A673 (cell line): Measurements from ENCODE around the gene CAST. TPM values are rescaled to one million over a fixed set of nuclear protein-coding genes. Genes with fewer than 3 reads are reported as not detected.

Experiments
- BruUV-seq: library from RNA; stranded (reverse); fragments of 400-500 nt; replicated peaks from 2 replicates; lab custom pipeline; 2021; lab: Mats Ljungman, UMichigan
- CTCF ChIA-PET: fragments of 300-600 bp; sonication (Branson Sonifier 250); formaldehyde crosslinking; loops from one replicate; lab custom pipeline; 2022; ENCODE audit warnings: antibody characterized with exemption; lab: Charles Lee
- POLR2A ChIA-PET: fragments of 300-600 bp; sonication (Branson Sonifier 250); formaldehyde crosslinking; loops from one replicate; lab custom pipeline; 2022; ENCODE audit warnings: antibody characterized with exemption; ENCODE audit not compliant: low non-redundant PET; lab: Charles Lee
- DNase-seq: peaks from one replicate; pipeline ENCODE4 v3.0.0-alpha.2; 2015; ENCODE audit warnings: low spot score
- H3K27ac ChIP-seq: fragments of 200-600 bp; sonication (generic); 2 replicates; pipeline ENCODE4 v1.5.1; 2016; ENCODE audit warnings: mixed run types, low read depth, mild to moderate bottlenecking, mixed read lengths, antibody characterized with exemption, low read length; ENCODE audit not compliant: poor library complexity, severe bottlenecking
- H3K27me3 ChIP-seq: fragments of 200-600 bp; sonication (generic); replicated peaks from 2 replicates; pipeline ENCODE4 v1.6.1; 2017; ENCODE audit warnings: mixed run types, low read depth, mild to moderate bottlenecking, mixed read lengths, antibody characterized with exemption, low read length; ENCODE audit not compliant: insufficient read depth, poor library complexity
- H3K36me3 ChIP-seq: fragments of 200-600 bp; sonication (generic); 2 replicates; pipeline ENCODE4 v1.6.1; 2016; ENCODE audit warnings: mixed run types, mild to moderate bottlenecking, mixed read lengths, antibody characterized with exemption, low read length; ENCODE audit not compliant: insufficient read depth, poor library complexity, severe bottlenecking
- H3K4me1 ChIP-seq: fragments of 200-600 bp; sonication (generic); 2 replicates; pipeline ENCODE4 v1.6.1; 2017; ENCODE audit warnings: mixed run types, mild to moderate bottlenecking, mixed read lengths, antibody characterized with exemption, low read length; ENCODE audit not compliant: insufficient read depth, poor library complexity, severe bottlenecking
- H3K4me3 ChIP-seq: fragments of 200-600 bp; sonication (generic); 2 replicates; pipeline ENCODE4 v1.5.1; 2016; ENCODE audit warnings: low read depth, mixed run types, mild to moderate bottlenecking, mixed read lengths, low read length; ENCODE audit not compliant: poor library complexity, severe bottlenecking
- H3K9me3 ChIP-seq: fragments of 200-600 bp; sonication (generic); 2 replicates; pipeline ENCODE4 v1.6.1; 2016; ENCODE audit warnings: mixed run types, low read depth, mild to moderate bottlenecking, mixed read lengths, antibody characterized with exemption, low read length; ENCODE audit not compliant: poor library complexity, severe bottlenecking
- CTCF ChIP-seq: fragments of 300-800, 200-600 bp; sonication (generic); conservative IDR thresholded peaks from 2 replicates; pipeline ENCODE4 v1.5.1; 2017; ENCODE audit warnings: low read depth, mild to moderate bottlenecking, antibody characterized with exemption, low read length, moderate library complexity, mixed read lengths
- EZH2 ChIP-seq: fragments of 200-600 bp; sonication (generic); IDR thresholded peaks from 2 replicates; pipeline ENCODE4 v1.6.1; 2017; ENCODE audit warnings: borderline replicate concordance, low read depth, mild to moderate bottlenecking, mixed read lengths, antibody characterized with exemption, low read length; ENCODE audit not compliant: poor library complexity, severe bottlenecking
- intact Hi-C: fragments of 100-400 bp; cut with micrococcal nuclease; formaldehyde crosslinking; loops from one replicate; pipeline ENCODE4 v1.10.0; 2022; ENCODE audit not compliant: unreplicated experiment
- total RNA-seq: library from RNA; stranded (reverse); gene quantifications from 2 replicates; pipeline ENCODE4 v1.2.3, GENCODE V29; 2021

Gene CAST
- total RNA-seq, 1 experiment from 2014 or later = 66.8 TPM

GRCh38 chr5:96765043-96765442 is 102.9 kb downstream of the CAST start:
- no TSS peak for BruUV-seq
- H3K27me3 ChIP-seq = no peaks in the 10 kb centered on the region
- ChIA-PET POLR2A (no interaction called here), CTCF (no interaction called here)
- H3K9me3 ChIP-seq = no peaks in the 10 kb centered on the region
- no peak overlapping the region for H3K4me3 ChIP-seq
- H3K36me3 ChIP-seq = peaks cover 39% of the 10 kb centered on the region
- TF ChIP-seq CTCF (no peak), EZH2 (no peak)
- no peak for DNase-seq
- H3K27ac ChIP-seq = no peak overlapping the region
- H3K4me1 ChIP-seq = peaks cover 16% of the 10 kb centered on the region
- intact Hi-C loops = no loop called here

GRCh38 chr5:96768708-96769251 is 106.6 kb downstream of the CAST start:
- intact Hi-C loops = no loop called here
- H3K9me3 ChIP-seq = no peaks in the 10 kb centered on the region
- no peaks in the 10 kb centered on the region for H3K4me1 ChIP-seq
- no peaks in the 10 kb centered on the region for H3K27me3 ChIP-seq
- DNase-seq = no peak
- peaks cover 43% of the 10 kb centered on the region for H3K36me3 ChIP-seq
- H3K4me3 ChIP-seq = no peak overlapping the region
- BruUV-seq = no TSS peak
- ChIA-PET POLR2A (no interaction called here), CTCF (no interaction called here)
- TF ChIP-seq EZH2 = no peak
- no peak for TF ChIP-seq CTCF
- H3K27ac ChIP-seq = no peak overlapping the region

GRCh38 chr5:96771395-96771794 is 109.2 kb downstream of the CAST start:
- POLR2A ChIA-PET = no interaction called here
- Histone ChIP-seq H3K4me1 (no peaks in the 10 kb centered on the region), H3K4me3 (no peak overlapping the region), H3K36me3 (peaks cover 42% of the 10 kb centered on the region), H3K9me3 (no peaks in the 10 kb centered on the region), H3K27ac (no peak overlapping the region), H3K27me3 (no peaks in the 10 kb centered on the region)
- CTCF ChIA-PET = no interaction called here
- intact Hi-C loops = no loop called here
- TF ChIP-seq EZH2 (no peak), CTCF (no peak)
- no peak for DNase-seq
- no TSS peak for BruUV-seq
